ENCODE data around the gene APEX1.

APEX1 gene

GRCh38 chr14:20438664-20439063, 16.4 kb upstream of the APEX1 start:
- ATAC-seq, result no peak
- no peak for TF ChIP-seq POU6F1 (CRISPR knock-in tag; IDR thresholded peaks at IDR 0.05; ENCODE audit: borderline replicate concordance, low read depth)
- no peak for TF ChIP-seq TOX (CRISPR knock-in tag; IDR thresholded peaks at IDR 0.05; ENCODE audit: borderline replicate concordance)

DNA sequence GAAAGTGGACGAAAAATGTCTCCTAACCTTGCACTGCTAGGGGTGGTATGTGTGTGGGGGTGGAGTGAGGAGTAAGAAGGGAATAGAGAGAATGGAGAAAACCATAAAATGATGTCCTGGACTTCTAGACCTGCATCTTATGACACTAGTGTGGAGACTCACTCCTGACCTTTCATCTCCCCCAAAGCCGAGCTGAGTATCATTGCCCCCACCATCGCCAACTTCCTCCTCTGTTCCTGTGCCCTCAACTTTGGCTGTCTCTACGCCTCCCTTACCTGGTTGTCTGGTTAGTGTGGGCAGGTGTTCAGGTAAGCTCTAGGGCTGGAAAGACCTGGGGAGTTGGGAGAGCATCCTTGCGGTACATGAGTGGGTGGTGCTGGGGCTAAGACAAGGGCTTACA, 14.6 kb upstream of the APEX1 start:
- no peak for TF ChIP-seq ISL1 (CRISPR knock-in tag; IDR thresholded peaks at IDR 0.05)
- no peak for TF ChIP-seq ZNF8 (CRISPR knock-in tag; IDR thresholded peaks at IDR 0.05)
- TF ChIP-seq ZFP30 (CRISPR knock-in tag; IDR thresholded peaks at IDR 0.05), result no peak
- no peak for TF ChIP-seq CSDC2 (CRISPR knock-in tag; IDR thresholded peaks at IDR 0.05)
- TF ChIP-seq CREB5 (CRISPR knock-in tag; IDR thresholded peaks at IDR 0.05; ENCODE audit: low read depth), result no peak
- no peak for TF ChIP-seq ESRRG (CRISPR knock-in tag; IDR thresholded peaks at IDR 0.05)
- no peak for TF ChIP-seq RARB (CRISPR knock-in tag; IDR thresholded peaks at IDR 0.05)
- no peak for TF ChIP-seq BACH2 (CRISPR knock-in tag; IDR thresholded peaks at IDR 0.05; ENCODE audit: borderline replicate concordance)
- no peak for TF ChIP-seq POU6F1 (CRISPR knock-in tag; IDR thresholded peaks at IDR 0.05; ENCODE audit: borderline replicate concordance, low read depth)
- TF ChIP-seq OSR1 (CRISPR knock-in tag; IDR thresholded peaks at IDR 0.05), result no peak
- no peak for ATAC-seq

- no peak for ATAC-seq
- no peak for TF ChIP-seq SNAI2 (CRISPR knock-in tag; IDR thresholded peaks at IDR 0.05)
- no peak for TF ChIP-seq POU6F1 (CRISPR knock-in tag; IDR thresholded peaks at IDR 0.05; ENCODE audit: borderline replicate concordance, low read depth)
- TF ChIP-seq PPARA (CRISPR knock-in tag; IDR thresholded peaks at IDR 0.05; ENCODE audit: borderline replicate concordance), result no peak
- no peak for TF ChIP-seq ESRRG (CRISPR knock-in tag; IDR thresholded peaks at IDR 0.05)
- no peak for TF ChIP-seq TOX (CRISPR knock-in tag; IDR thresholded peaks at IDR 0.05; ENCODE audit: borderline replicate concordance)
- TF ChIP-seq ZNF70 (CRISPR knock-in tag; IDR thresholded peaks at IDR 0.05), result no peak
- TF ChIP-seq GLIS3 (CRISPR knock-in tag; IDR thresholded peaks at IDR 0.05), result no peak
- no peak for TF ChIP-seq ISL1 (CRISPR knock-in tag; IDR thresholded peaks at IDR 0.05)
These were observed 14.1 kb upstream of the APEX1 start for GRCh38 chr14:20440882-20441281.

- no peak for ATAC-seq
- no peak for TF ChIP-seq ZNF8 (CRISPR knock-in tag; IDR thresholded peaks at IDR 0.05)
- TF ChIP-seq TCF4 (CRISPR knock-in tag; IDR thresholded peaks at IDR 0.05; ENCODE audit: borderline replicate concordance), result no peak
- TF ChIP-seq POU6F1 (CRISPR knock-in tag; IDR thresholded peaks at IDR 0.05; ENCODE audit: borderline replicate concordance, low read depth), result no peak
- no peak for TF ChIP-seq GLIS3 (CRISPR knock-in tag; IDR thresholded peaks at IDR 0.05)
- TF ChIP-seq RARB (CRISPR knock-in tag; IDR thresholded peaks at IDR 0.05), result no peak
- TF ChIP-seq OSR1 (CRISPR knock-in tag; IDR thresholded peaks at IDR 0.05), result no peak
- TF ChIP-seq, protein P1, sequence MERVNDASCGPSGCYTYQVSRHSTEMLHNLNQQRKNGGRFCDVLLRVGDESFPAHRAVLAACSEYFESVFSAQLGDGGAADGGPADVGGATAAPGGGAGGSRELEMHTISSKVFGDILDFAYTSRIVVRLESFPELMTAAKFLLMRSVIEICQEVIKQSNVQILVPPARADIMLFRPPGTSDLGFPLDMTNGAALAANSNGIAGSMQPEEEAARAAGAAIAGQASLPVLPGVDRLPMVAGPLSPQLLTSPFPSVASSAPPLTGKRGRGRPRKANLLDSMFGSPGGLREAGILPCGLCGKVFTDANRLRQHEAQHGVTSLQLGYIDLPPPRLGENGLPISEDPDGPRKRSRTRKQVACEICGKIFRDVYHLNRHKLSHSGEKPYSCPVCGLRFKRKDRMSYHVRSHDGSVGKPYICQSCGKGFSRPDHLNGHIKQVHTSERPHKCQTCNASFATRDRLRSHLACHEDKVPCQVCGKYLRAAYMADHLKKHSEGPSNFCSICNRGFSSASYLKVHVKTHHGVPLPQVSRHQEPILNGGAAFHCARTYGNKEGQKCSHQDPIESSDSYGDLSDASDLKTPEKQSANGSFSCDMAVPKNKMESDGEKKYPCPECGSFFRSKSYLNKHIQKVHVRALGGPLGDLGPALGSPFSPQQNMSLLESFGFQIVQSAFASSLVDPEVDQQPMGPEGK (CRISPR knock-in tag; IDR thresholded peaks at IDR 0.05; ENCODE audit: borderline replicate concordance), result no peak
- no peak for TF ChIP-seq PPARA (CRISPR knock-in tag; IDR thresholded peaks at IDR 0.05; ENCODE audit: borderline replicate concordance)
- TF ChIP-seq, protein P2, sequence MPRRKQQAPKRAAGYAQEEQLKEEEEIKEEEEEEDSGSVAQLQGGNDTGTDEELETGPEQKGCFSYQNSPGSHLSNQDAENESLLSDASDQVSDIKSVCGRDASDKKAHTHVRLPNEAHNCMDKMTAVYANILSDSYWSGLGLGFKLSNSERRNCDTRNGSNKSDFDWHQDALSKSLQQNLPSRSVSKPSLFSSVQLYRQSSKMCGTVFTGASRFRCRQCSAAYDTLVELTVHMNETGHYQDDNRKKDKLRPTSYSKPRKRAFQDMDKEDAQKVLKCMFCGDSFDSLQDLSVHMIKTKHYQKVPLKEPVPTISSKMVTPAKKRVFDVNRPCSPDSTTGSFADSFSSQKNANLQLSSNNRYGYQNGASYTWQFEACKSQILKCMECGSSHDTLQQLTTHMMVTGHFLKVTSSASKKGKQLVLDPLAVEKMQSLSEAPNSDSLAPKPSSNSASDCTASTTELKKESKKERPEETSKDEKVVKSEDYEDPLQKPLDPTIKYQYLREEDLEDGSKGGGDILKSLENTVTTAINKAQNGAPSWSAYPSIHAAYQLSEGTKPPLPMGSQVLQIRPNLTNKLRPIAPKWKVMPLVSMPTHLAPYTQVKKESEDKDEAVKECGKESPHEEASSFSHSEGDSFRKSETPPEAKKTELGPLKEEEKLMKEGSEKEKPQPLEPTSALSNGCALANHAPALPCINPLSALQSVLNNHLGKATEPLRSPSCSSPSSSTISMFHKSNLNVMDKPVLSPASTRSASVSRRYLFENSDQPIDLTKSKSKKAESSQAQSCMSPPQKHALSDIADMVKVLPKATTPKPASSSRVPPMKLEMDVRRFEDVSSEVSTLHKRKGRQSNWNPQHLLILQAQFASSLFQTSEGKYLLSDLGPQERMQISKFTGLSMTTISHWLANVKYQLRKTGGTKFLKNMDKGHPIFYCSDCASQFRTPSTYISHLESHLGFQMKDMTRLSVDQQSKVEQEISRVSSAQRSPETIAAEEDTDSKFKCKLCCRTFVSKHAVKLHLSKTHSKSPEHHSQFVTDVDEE (CRISPR knock-in tag; IDR thresholded peaks at IDR 0.05), result no peak
- TF ChIP-seq, protein P3, sequence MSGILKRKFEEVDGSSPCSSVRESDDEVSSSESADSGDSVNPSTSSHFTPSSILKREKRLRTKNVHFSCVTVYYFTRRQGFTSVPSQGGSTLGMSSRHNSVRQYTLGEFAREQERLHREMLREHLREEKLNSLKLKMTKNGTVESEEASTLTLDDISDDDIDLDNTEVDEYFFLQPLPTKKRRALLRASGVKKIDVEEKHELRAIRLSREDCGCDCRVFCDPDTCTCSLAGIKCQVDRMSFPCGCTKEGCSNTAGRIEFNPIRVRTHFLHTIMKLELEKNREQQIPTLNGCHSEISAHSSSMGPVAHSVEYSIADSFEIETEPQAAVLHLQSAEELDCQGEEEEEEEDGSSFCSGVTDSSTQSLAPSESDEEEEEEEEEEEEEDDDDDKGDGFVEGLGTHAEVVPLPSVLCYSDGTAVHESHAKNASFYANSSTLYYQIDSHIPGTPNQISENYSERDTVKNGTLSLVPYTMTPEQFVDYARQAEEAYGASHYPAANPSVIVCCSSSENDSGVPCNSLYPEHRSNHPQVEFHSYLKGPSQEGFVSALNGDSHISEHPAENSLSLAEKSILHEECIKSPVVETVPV (CRISPR knock-in tag; IDR thresholded peaks at IDR 0.05), result no peak
- TF ChIP-seq ZC3H10 (CRISPR knock-in tag; IDR thresholded peaks at IDR 0.05), result no peak
These were observed 13.6 kb upstream of the APEX1 start for GRCh38 chr14:20441461-20441860.

Data from SK-N-SH treated with all-trans-retinoic acid at 6 μM for 48 hours (cell line).